GM21723 (cell line): ENCODE results near the gene AJM1.
A peak's percentile ranks its signal among the peaks of the same experiment; 100 is the strongest.
"Not testable (repeated sequence)": the region's sequence is repeated elsewhere in the genome, so short reads cannot be mapped to it uniquely, and the experiment has no call there.

Experiments used
- ATAC-seq: cut with Tn5 transposase; IDR thresholded peaks from one replicate; pipeline ENCODE4 v1.9.1; 2021; ENCODE audit warnings: mild to moderate bottlenecking, moderate library complexity; ENCODE audit not compliant: unreplicated experiment

The AJM1 gene

GRCh38 chr9:136843159-136843800 lies 1.0 kb downstream of the AJM1 start:
- not testable (repeated sequence) for ATAC-seq

GRCh38 chr9:136843801-136844740 lies 1.8 kb downstream of the AJM1 start:
- not testable (repeated sequence) for ATAC-seq

- no peak for ATAC-seq
These were observed 2.6 kb downstream of the AJM1 start for GRCh38 chr9:136844761-136845464.

- no peak for ATAC-seq
These were observed 3.4 kb downstream of the AJM1 start for GRCh38 chr9:136845465-136846260.

GRCh38 chr9:136846376-136847087 lies 4.3 kb downstream of the AJM1 start:
- no peak for ATAC-seq

GRCh38 chr9:136847088-136847825 lies 5.0 kb downstream of the AJM1 start:
- no peak for ATAC-seq

- peak; percentile 30 for ATAC-seq
These were observed 5.6 kb downstream of the AJM1 start for GRCh38 chr9:136847826-136848392.

GRCh38 chr9:136848393-136849037 lies 6.2 kb downstream of the AJM1 start:
- ATAC-seq: peak; percentile 11

- peak; percentile 69 for ATAC-seq
These were observed 7.0 kb downstream of the AJM1 start, which contains the start of gene PHPT1 for GRCh38 chr9:136849038-136849959. Gene PHPT1 (plus strand): TSS chr9:136849409. CDS start chr9:136849431, 22 bp downstream.

GRCh38 chr9:136849960-136850865 lies 7.9 kb downstream of the AJM1 start:
- no peak for ATAC-seq

GRCh38 chr9:136850866-136851775 lies 8.8 kb downstream of the AJM1 start:
- ATAC-seq: no peak

- no peak for ATAC-seq
These were observed 9.8 kb downstream of the AJM1 start, which contains the start of gene MAMDC4 for GRCh38 chr9:136851941-136852663. Gene MAMDC4 (plus strand): TSS chr9:136852346. CDS start chr9:136852417, 71 bp downstream.

GRCh38 chr9:136852664-136853595 lies 10.7 kb downstream of the AJM1 start:
- ATAC-seq: no peak
